HG02678 (cell line): ENCODE measurements around the gene PC.
"Not testable (repeated sequence)": the region's sequence is repeated elsewhere in the genome, so short reads cannot be mapped to it uniquely, and the experiment has no call there.

ENCODE experiments used
- ATAC-seq: cut with Tn5 transposase; IDR thresholded peaks from one replicate; pipeline ENCODE4 v1.9.1; 2021; ENCODE audit warnings: mild to moderate bottlenecking, moderate library complexity; ENCODE audit not compliant: unreplicated experiment

The PC gene

GRCh38 chr11:66800720-66801428, 157.3 kb downstream of the PC start:
- peak; percentile 72 for ATAC-seq

- not testable (repeated sequence) for ATAC-seq
Observed at GRCh38 chr11:66799815-66800214, 158.4 kb downstream of the PC start.
